Kidney (tissue), 14 donors: ENCODE measurements around the gene KLK15. TPM values are rescaled to one million over a fixed set of nuclear protein-coding genes. Genes with fewer than 3 reads are reported as not detected.

Experiments
- DNase-seq, 5 donors: peaks; one replicate each; pipeline ENCODE4 v3.0.0-alpha.2; 2013 to 2020
- FAIRE-seq: peaks from 2 replicates; lab custom pipeline; 2012; peaks lifted over from hg19 to GRCh38; lab: Jason Lieb, UNC
- H3K27ac ChIP-seq, 2 donors: one replicate each; pipeline ENCODE4 v1.7.0; 2013; ENCODE audit warnings: low read depth in 2 of 2, low read length in 2 of 2, inconsistent platforms in 1 of 2
- H3K27me3 ChIP-seq: one replicate; pipeline ENCODE4 v1.7.1; 2013; ENCODE audit warnings: low read length, inconsistent platforms; ENCODE audit not compliant: control insufficient read depth, insufficient read depth
- H3K36me3 ChIP-seq, 3 donors: one replicate each; pipeline versions ENCODE4 v1.7.0 to v1.7.1; 2013; ENCODE audit warnings: low read length in 3 of 3, control low read depth in 1 of 3, inconsistent platforms in 1 of 3; ENCODE audit not compliant: insufficient read depth in 3 of 3, control insufficient read depth in 2 of 3
- H3K4me1 ChIP-seq, 3 donors: one replicate each; pipeline versions ENCODE4 v1.7.0 to v1.7.1; 2013; ENCODE audit warnings: low read length in 3 of 3, inconsistent platforms in 1 of 3, low read depth in 1 of 3; ENCODE audit not compliant: control insufficient read depth in 2 of 3, insufficient read depth in 2 of 3
- H3K4me3 ChIP-seq, 3 donors: one replicate each; pipeline versions ENCODE4 v1.7.0 to v1.8.1; 2013; ENCODE audit warnings: low read length in 3 of 3, control low read depth in 1 of 3, inconsistent platforms in 1 of 3
- H3K9ac ChIP-seq, 3 donors: one replicate each; pipeline versions ENCODE4 v1.7.0 to v1.7.1; 2013; ENCODE audit warnings: low read length in 3 of 3, control low read depth in 1 of 3, inconsistent platforms in 1 of 3
- H3K9me3 ChIP-seq, 3 donors: one replicate each; pipeline versions ENCODE4 v1.7.0 to v1.7.1; 2013; ENCODE audit warnings: low read length in 3 of 3, control low read depth in 1 of 3, inconsistent platforms in 1 of 3; ENCODE audit not compliant: control insufficient read depth in 2 of 3, insufficient read depth in 1 of 3
- intact Hi-C: fragments of 100-400 bp; cut with DNase I; formaldehyde crosslinking; loops from one replicate; pipeline ENCODE4 v1.11.1; 2022
- polyA plus RNA-seq: library from polyadenylated mRNA; stranded (reverse); fragments of 350-450 nt; fragmentation: Illumina TruSeq; extraction: RNeasy Lipid Tissue Mini Kit (QIAGEN cat#74804); gene quantifications from one replicate; pipeline ENCODE4 v1.2.3, GENCODE V29; 2014; ENCODE audit warnings: low read depth, low replicate concordance; ENCODE audit not compliant: insufficient read depth
- total RNA-seq: library from RNA; stranded (reverse); fragmentation: NEBNext Ultra II Directional; extraction: Animal tissue kit (Norgen Biotek cat#: 25700); gene quantifications from one replicate; pipeline ENCODE4 v1.2.1, GENCODE V29; 2021
- TF ChIP-seq, protein P1 (sequence below): IDR thresholded peaks from 3 replicates; pipeline ENCODE4 v1.5.1; 2012; ENCODE audit warnings: mild to moderate bottlenecking, moderate library complexity, borderline replicate concordance; ENCODE audit not compliant: insufficient read depth; ENCODE audit errors: extremely low read depth
- donor health status: control.
- donor health status: control.
- donor health status: control.
- donor health status: control.
- donor health status: control.
- donor health status: DM: yes; HTN: yes; CAD: no.
- donor health status: Normal renal cell carcinoma (clear cell type).

KLK15 gene
- total and polyA plus RNA-seq, 2 donors from 2014 or later: 2.7 TPM; not detected in 1

DNA sequence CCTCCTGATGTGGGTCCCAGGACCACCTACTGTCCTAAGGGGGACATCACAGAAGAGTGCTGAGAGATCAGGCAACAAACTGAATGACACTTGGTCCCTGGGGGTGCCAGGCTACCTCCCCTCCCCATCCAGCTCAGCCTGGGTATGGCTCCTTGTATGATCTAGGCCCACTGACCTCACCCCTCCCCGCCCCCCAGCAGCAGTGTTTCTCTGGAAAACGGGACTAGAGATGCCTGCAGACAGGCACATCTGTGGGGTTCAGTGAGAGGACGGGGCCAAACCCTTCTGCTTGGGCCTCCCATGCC is 33.9 kb downstream of the KLK15 start:
- intact Hi-C loops: no loop called here
- Histone ChIP-seq H3K27ac (no peak overlapping the region), H3K4me1 (peaks cover 0 to 10% (median 3%) of the 10 kb centered on the region in 3 donors), H3K36me3 (peaks cover 2 to 10% (median 6%) of the 10 kb centered on the region in 3 donors), H3K9me3 (no peaks in the 10 kb centered on the region), H3K9ac (no peak overlapping the region), H3K27me3 (no peaks in the 10 kb centered on the region), H3K4me3 (no peak overlapping the region)
- no peak for DNase-seq
- FAIRE-seq: no peak
- TF ChIP-seq, protein P1, sequence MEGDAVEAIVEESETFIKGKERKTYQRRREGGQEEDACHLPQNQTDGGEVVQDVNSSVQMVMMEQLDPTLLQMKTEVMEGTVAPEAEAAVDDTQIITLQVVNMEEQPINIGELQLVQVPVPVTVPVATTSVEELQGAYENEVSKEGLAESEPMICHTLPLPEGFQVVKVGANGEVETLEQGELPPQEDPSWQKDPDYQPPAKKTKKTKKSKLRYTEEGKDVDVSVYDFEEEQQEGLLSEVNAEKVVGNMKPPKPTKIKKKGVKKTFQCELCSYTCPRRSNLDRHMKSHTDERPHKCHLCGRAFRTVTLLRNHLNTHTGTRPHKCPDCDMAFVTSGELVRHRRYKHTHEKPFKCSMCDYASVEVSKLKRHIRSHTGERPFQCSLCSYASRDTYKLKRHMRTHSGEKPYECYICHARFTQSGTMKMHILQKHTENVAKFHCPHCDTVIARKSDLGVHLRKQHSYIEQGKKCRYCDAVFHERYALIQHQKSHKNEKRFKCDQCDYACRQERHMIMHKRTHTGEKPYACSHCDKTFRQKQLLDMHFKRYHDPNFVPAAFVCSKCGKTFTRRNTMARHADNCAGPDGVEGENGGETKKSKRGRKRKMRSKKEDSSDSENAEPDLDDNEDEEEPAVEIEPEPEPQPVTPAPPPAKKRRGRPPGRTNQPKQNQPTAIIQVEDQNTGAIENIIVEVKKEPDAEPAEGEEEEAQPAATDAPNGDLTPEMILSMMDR: no peak

DNA sequence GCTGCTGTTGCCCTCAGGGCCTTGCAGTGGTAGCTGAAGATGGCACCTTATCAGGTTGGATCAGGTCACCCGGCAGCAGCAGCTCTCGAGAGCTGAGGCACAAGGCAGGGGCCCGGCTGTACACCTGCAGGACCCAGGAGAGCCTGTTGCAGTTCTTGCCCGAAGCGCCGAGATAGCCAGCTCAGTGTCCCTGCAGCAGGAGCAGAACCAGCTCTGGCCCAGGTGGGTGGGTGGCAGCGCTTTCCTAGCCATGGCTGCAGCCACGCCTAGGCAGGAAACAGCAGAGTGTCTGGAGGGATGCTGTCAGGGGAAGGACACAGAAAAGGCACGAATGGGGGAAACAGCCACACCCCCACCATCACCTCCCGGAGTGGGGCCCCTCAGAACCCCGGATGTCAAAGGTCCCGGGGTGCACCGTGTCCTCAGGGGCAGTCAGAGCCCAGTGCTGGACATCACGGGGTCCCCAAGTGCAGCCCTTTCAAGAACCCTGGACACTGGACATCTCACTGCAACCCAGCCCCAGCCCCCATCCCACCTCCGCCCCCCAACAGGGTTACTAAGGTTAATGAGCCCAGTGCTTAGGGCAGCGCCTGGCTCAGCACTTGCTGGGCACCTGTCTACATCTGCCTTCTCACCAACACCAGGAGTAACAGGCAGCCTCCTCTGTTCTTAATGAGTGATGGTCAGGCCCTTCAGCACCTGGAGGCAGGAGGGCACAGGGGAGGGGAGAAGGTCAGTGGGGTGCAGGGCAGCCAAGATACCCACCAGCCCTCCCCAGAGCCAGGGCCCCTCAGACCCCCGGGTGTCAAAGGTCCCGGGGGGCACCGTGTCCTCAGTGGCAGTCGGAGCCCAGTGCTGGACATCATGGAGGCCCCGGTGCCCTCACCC is 34.5 kb downstream of the KLK15 start:
- Histone ChIP-seq H3K4me1 (peaks cover 0 to 11% (median 3%) of the 10 kb centered on the region in 3 donors), H3K36me3 (peaks cover 2 to 10% (median 6%) of the 10 kb centered on the region in 3 donors), H3K9me3 (no peaks in the 10 kb centered on the region), H3K4me3 (no peak overlapping the region), H3K9ac (no peak overlapping the region), H3K27ac (no peak overlapping the region), H3K27me3 (no peaks in the 10 kb centered on the region)
- TF ChIP-seq, protein P1: no peak
- DNase-seq (no peak), FAIRE-seq (no peak)
- intact Hi-C loops: no loop called here

DNA sequence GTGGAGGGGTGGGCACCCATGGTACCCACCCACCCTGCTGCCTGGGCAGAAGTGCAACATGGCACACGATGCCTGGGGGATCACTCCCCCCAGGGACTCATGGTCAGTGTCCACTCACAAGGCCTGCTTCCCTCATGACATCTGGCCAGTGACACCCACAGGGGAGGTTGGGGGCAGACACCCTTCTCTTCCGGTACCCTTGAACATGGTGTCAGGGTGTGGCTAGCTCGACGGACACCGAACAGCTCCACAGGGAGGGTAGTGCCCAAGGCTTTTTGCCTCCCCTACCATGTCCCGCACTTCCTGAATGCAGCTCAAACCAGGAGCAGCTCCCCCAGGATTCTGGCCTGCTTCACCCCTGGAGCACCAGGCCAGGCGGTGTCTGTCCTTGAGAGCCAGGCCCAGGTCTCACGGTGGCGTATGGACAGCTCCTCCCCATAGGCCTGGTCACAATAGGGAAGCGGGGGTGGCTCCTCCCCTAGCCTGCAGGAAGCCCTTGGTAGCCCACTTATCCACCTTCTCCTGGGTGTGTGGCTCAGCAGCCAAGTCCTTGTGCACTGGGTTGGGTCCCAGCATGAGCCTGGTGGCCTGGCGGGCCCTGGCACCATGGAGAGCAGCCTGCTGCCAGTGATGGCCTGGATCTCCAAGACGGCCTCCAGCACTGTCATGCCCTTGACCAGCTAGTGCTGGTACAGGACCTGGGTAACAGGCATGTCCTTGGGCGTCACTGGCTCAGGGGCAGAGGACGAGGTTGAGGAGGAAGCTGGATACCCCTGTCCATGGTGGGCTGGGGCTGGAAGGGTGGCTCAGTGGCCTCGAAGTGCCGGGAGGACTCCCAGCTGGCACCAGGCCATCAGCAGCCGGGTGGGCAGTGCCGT is 35.4 kb downstream of the KLK15 start:
- Histone ChIP-seq H3K9me3 (no peaks in the 10 kb centered on the region), H3K9ac (no peak overlapping the region), H3K4me3 (no peak overlapping the region), H3K36me3 (peaks cover 2 to 10% (median 6%) of the 10 kb centered on the region in 3 donors), H3K27me3 (no peaks in the 10 kb centered on the region), H3K4me1 (peaks cover 0 to 3% (median 2%) of the 10 kb centered on the region in 3 donors), H3K27ac (no peak overlapping the region)
- intact Hi-C loops: no loop called here
- DNase-seq (no peak), FAIRE-seq (no peak)
- TF ChIP-seq, protein P1: no peak
